Hypothalamus (tissue), 51 donors: ENCODE measurements around the gene PPP1CB.
"Not testable (repeated sequence)": the region's sequence is repeated elsewhere in the genome, so short reads cannot be mapped to it uniquely, and the experiment has no call there.

Experiments used
- DNase-seq, 51 donors: peaks; one replicate each; lab custom pipeline; 2025; lab: John Stamatoyannopoulos, UW

Gene PPP1CB

DNA sequence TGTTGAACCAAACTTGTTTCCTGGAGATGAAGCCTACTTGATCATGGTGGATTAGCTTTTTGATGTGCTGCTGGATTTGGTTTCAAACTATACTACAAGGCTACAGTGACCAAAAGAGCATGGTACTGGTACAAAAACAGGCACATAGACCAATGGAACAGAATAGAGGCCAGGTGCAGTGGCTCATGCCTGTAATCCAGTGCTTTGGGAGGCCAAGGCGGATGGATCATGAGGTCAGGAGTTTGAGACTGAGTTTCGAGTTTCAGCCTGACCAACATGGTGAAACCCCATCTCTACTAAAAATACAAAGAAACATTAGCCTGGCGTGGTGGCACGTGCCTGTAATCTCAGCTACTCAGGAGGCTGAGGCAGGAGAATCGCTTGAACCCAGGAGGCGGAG, 9.0 kb upstream of the PPP1CB start:
- not testable (repeated sequence) for DNase-seq

DNA sequence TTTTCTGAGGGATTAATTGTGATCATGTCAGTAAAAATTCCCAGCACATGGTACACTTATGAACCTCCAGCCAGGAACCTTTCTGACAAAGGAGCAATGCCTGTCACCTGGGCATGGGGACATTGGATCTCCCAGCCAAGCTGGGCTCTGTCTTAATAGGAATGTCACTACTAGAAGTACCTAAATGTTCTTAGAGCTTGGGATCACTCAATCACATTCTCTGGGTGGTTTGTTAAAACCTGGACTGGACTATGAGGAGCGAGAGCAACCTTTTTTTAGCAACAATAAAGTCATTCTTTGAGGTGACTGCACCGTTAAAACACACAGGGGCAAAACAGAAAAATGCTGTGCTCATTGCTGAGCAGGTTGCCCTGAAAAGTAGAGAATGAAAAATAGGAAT, 6.4 kb upstream of the PPP1CB start:
- no peak for DNase-seq

DNA sequence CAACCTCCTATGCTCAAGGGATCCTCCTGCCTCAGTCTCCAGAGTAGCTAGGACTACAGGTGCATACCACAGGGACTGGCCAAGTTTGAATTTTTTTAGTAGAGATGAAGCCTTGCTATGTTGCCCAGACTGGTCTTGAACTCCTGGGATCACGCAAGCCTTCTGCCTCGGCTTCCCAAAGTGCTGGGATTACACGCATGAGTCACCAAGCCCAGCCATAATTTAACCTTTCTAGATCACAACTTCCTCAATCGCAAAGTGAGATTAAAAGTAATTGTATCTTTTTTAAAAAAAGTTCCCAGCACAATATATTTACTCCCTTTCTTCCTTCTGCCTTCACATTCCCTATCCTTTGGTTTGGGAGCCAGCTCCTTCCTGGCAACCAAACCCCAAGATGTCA, 5.8 kb upstream of the PPP1CB start:
- DNase-seq = no peak

DNA sequence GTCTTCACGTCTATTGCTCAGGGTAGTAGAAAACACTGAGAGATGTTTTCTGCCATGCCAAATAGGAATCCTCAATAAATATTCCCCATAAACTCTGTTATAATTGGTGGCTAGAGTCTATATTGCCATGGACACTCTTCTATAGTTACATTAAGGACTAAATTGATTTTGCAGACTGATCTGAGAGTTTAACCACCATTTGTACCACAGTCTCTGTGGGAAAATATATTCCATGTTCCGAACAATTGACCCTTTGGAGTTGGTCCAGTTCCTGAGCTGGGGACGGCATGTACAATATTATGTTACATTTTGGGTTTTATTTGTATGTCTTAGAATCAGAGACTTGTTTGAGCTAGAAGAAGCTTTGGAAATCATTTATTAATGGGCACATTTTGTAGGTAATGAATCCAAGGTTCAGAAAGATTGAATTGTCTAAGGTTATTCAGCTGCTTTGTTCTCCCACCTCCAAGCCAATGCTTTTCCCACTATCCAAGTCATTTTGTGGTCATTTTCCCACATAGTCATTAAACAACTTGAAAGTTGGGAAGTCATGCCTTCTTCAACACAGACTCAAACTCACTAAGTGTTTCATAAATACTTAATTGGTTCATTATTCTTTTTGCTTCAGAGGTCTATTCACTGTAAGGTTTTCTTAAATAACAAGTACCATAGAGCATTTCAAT, 5.1 kb upstream of the PPP1CB start:
- DNase-seq = no peak

DNA sequence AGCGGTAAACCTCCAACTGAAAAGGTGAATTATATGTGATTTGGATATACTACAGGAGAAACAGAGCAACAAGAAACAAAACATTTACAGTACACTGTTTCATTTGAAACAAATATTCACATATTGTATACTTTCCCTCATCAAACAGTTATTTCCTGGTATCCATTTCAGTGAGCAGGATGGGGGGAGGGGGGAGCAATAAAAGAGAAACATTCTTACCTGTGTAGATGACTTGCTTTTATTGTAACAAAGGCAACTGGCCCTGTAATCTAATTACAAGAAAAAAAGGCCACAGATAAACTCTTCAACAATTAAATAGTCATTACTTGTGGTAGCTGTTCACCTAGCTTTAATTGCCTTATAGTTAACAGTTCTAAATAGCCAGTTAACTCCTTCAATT, 3.9 kb upstream of the PPP1CB start:
- DNase-seq = no peak

DNA sequence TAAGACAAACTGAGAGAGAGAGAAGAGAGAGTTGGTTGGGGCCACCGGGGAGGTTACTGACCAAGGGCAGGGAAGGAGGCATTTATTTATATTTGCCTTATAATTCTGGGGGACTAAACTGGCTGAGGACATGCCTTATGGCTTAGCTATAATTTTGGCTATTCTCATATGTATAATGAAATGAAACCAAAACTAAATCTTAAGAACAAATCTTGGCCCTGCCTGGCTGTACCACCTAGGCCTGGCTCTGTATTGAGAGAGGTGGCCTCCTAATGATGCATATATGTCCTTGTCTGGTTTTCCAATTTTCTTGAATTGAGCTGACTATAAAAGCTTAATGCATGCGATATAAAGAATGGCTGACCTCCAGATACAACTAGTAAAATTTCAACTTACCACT, 3.5 kb upstream of the PPP1CB start:
- no peak for DNase-seq

DNA sequence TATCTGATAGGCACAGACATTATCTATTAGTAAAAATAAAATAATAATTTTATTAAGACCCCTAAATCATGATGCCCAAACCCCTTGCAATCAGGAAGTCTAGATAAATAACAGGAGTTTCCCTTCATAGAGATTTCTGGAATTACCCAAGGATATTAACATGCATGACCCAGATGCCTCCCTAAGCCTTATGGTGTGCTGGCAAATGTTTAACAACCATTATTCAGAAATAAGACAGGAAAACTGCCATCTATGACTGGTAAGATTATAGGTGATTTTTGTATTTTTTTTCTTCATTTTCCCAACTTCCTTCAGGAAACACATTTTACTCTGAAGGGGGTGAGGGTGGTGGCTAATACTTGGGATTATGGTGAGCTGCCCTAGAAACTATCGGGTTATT, 2.7 kb upstream of the PPP1CB start:
- no peak for DNase-seq

DNA sequence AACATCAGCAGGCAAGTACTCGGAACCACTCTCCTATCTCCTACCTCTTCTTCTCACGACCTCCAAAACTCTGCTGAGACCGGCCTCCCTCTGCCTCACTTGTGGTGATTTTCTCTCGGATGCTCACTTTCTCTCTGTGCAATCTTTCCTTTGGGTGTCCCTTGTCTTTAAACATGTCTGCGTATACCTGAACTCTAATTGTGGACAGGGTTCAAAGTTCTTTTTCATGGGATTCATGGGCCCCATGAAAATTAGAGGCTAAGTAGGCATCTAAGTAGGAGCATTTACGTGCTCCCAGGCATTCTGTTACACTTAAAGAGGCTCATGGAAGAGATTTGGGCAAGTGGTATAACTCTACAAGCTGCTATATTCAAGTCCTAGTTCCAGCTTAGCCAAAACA, 2.1 kb upstream of the PPP1CB start:
- DNase-seq = no peak

DNA sequence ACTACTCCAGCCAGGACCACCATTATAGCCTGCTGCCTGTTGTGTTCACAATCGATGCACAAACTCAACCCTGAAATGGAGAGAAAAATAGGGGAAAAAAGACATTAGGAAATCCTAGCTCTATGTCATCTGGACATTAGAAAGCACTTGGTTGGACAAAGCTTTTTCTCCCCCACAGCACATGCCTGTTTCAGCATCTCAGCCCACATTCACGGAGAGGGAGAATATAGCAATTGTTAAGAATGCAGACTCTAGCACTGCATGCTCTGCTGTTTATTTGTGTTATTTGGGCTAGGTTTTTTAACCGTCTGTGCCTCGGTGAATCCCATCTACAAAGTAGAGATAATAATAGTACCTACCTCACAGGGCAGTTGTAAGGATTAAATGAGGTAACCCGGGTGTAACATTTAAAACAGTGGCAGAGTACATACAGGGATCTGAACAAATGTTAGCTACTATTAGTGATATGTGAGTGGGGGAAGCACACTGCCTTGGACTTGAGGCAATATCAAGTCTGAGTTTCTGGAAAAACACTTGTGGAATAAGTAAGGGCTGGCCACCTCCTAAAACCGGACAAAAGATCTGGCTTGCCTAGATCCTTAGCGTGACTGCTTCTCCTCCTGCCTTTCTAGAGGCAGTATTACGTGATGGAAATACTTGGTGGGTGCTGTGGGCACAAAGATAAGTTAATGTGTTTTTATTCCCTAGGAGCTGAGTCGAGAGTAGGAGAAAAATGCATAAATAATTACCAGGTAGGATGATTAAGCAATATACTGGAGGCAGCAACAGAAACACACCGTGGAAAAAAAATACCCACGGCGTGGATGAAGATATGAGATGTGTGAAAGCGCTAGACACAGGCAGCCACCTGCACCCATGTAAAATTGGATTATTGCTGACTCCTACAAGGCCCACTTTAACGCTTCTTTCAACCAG, 1.0 kb upstream of the PPP1CB start:
- peak in 9 of 51 donors; percentile 4 to 86 (median 31) for DNase-seq

DNA sequence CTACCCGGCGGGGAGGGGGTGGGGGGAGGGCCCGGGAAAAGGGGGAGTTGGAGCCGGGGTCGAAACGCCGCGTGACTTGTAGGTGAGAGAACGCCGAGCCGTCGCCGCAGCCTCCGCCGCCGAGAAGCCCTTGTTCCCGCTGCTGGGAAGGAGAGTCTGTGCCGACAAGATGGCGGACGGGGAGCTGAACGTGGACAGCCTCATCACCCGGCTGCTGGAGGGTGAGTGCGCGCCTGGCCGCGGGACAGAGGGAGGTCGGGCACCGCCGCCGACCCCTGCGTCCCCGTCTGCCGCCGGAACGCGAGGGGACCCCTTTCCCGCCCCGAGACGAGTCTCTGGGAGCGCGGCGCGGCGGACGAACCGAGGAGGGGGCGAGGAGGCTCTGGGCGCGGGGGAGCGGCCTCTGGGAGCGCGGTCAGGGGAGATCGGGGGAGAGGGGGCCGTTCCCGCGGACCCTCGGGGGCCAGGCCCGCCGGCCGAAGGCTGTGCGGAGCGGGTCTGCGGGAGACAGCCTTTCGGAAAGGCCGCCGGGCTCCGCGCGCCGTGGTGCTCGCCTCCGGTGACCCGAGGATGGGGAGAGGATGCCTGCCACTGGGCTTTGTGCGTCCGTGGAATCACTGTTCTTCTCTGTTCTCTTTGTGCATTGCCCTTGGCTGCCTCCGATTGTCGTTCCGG, 463 bp downstream of the PPP1CB start:
- peak in 36 of 51 donors; percentile 8 to 90 (median 50) for DNase-seq

DNA sequence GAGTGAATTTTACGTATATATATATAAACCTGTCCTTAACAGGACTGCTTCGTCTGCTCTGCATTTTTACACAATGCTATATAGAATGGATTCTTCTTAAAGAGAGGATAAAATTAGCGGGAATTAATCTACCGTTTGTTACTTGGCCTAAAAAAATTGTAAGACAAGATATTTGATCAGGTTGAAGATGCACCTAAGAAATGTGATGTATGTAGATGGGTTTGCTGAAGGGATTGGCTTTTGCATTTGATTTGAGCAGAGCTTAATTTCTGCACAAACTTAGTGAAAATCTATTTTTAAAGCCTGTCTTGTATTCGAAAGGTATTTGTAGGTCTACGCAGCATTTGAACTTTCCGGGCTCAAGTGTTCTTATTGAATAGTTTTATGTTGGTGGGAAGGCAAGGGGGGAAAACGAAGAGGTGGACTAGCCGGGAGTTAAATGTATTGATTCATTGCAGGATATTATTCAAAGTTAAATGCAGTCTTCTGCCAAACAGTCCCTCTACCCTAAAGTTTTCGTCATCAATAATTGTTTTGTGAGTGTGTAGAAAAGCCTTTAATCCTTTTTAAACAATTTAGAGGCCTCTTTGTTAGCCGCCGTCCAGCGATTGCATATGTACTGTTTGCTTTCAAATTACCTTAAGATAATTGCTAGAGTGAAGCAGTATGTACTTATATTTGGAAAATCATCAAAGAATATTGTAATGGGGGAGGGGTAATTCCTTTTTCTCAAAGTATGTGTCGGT, 1.2 kb downstream of the PPP1CB start:
- peak in 1 of 51 donors; percentile 52 for DNase-seq

DNA sequence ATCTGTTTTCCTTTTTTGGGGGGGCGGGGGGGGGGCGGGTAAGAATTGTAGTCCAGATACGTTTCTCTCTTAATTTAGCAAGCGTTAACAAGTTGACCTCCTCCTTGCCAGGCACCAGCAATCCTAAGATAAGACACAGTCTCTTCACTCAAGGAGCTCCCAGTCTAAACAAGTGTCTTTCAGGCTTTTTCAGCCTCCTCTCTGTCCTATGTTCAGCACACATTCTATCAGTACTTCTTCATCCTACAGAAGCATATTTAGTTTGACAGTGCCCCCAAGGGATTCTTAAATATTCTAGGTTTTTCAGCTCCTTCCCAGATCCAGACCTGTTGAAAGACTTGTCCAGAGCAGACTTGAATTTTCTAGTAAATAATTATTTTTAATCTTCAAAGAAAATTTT, 2.7 kb downstream of the PPP1CB start:
- DNase-seq = peak in 1 of 51 donors; percentile 4

DNA sequence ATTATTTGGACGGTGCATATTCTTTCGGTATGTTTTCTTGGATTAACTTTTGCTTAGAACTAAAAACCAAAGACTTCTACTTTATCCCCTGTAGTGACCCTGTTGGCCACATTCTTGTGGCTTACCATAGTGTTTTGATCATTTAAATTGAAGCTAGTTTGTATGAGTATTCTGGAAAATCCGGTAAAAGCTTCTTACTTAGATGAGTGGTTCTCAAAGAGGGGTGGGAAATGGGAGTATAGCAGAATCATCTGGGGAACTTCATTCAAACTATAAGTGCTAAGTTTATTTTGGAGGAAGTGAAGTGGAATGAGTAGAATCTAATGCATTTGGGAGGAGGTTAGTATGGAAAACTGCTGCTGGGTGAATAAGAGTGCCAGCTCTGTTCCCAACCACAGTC, 3.8 kb downstream of the PPP1CB start:
- DNase-seq = no peak

DNA sequence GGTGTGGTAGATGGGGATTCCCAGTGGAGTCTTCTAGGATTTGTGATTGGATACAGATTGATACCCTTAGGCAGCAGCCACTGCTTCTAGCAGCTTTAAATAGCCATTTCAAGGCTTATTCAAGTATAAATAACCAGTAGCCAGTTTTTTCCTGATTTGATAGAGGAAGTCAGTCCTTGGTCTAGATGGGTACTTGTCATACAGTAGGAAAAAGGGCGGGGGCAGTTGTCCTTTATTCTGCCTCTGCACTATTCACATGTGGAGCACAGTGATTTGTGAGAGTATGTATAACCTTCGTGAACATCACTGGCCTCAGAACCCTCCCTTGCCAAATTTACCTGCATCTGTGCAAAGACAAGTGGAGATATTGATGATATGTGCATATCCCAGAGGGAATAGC, 6.8 kb downstream of the PPP1CB start:
- DNase-seq = no peak

DNA sequence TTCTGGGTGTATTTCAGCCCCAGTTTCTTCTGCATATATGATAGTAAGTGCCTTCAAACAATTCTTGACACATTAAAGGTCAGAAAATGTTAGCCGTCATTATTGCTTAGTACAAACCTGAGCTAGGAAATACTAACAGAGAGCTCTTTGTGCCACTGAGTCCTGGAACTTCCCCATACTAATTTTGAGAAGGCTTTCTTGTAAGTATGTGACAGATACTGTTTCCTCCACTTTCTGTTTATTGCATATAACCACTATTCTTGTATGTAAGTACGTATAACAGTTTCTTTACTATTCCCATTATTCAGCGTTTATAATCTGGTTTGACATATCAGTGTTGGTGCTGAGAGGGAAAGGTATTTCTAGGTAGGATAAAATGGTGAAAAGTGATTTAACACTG, 9.8 kb downstream of the PPP1CB start:
- no peak for DNase-seq

DNA sequence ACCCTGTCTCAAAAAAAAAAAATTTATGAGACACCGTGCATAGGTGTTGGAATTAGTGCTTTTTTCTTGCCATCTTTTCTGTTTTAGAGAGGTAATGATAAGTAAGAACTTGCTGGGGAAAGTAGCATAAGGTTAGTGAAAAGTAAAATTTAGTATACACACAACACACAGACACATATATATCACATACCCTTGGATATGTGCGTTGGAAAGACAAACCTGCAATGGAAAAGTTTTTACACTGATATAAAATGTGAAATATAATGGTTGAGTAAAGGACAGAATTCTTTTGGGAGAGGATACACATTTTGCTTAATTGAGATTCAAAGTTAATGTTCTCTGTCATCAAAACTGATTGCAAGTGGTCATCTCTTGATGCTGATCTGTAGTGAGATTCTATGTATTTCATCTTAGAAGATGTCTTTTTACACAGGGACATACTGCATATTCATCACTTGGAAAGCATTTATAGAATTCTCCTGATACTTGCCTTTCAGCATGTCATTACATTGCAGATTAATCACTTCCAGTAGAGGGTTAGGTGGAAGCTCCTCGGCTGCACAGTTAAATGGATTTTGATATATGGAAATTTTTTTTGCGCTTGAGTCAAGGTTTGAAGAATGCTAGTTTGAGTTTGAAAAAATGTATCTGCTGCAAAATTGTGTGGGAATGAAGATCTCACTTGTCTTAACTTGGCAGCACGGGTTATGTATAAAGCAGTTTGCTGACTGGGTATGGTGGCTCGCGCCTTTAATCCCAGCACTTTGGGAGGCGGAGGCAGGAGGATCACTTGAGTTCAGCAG, 13.5 kb downstream of the PPP1CB start:
- DNase-seq = peak in 1 of 51 donors; percentile 3

DNA sequence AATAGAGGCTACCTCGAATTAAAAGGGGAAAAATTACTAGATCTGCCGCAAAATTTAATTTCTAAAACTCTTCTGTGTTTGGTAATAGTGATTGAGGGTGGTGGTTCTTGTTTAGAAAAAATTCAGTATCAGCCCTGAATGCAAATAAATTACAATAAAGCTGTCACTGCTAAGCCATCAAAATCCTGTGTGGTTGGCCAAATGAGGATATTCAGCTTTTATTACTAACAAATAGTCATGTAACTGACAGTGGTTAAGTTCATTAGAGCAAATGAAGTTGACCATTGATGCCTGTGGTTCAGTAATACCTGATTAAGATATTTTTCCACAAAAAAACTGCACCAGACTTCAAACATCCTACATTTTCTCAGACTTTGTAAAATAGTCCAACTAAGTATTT, 14.4 kb downstream of the PPP1CB start:
- no peak for DNase-seq

DNA sequence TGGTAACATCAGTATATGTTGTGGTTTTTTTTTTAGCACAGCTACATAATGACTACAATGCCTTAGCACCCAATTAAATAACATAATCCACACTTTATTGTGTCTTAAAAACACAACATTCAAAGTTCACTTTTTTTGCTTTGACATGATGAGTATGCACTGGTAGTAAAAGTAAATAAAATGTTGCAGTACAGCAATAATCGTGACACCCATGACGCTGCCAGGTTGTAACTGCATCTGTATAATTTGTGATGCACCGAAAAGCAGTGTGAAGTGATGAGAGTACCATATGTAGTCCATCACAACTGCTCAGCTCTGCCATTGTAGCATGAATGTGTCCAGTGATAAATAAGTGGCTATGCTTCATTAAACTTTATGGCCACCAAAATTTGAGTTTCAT, 15.7 kb downstream of the PPP1CB start:
- DNase-seq = no peak

DNA sequence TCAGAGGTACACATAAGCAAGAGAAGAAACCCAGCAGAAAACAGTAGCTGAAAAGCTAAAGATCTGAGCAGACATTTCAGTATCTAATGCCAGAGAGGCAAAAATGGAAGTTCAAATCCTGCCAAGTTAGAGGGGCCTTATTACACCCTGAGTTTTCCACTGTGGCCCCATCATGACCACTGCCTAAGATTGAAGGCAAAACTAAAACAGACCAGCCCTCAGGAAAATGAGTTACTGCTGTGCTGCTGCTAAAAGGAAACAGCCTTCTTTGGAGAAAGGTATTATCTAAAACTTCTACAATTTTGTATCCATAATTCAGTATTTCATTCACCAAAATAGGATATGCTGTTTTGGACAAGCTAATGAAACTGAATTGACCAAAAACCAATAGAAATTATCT, 16.8 kb downstream of the PPP1CB start:
- no peak for DNase-seq

DNA sequence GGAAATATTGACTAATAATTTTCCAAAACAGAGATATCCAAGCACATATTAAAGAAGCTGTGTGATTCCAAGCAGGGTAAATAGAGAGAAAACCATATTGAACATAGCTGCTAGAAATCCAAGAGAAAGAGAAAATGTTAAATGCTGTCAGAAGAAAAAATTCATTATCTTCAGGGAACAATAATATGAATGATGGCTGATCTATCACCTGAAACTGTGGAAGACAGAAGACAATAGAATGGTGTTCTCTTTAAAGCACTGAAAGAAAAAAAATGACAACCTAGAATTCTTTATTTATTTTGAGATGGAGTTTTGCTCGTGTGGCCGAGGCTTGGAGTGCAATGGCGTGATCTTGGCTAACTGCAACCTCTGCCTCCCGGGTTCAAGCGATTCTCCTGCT, 17.3 kb downstream of the PPP1CB start:
- no peak for DNase-seq
